ENCODE data around the gene DHRS7C. TPM values are rescaled to one million over a fixed set of nuclear protein-coding genes. Genes with fewer than 3 reads are reported as not detected.

DHRS7C gene
- total RNA-seq, 1 experiment from 2014 or later: not detected

DNA sequence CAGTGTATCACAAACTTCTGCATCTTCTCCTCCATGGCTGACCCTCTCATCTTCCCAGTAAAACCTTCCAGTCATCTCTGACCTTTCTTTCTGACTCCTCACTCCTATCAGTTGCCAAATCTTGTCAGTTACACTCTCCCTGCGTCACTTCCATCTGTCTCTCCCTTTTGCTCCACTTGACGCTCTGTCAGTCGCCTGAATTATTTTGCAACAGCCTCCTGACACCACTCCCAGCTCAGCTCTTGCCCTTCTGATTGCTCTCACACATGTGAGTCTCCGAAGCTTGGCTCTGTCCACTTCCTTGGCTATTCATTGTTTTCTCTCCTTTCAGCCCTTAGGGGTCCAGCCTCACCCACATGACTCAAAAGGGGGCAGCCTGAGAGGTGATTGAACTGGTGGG lies 27.7 kb downstream of the DHRS7C start:
- H3K27me3 ChIP-seq (ENCODE audit: control insufficient read depth, insufficient read depth, low read length): no peaks in the 10 kb centered on the region
- H3K36me3 ChIP-seq (replicated peaks; ENCODE audit: control insufficient read depth, insufficient read depth, low read length): no peaks in the 10 kb centered on the region
- no peak for DNase-seq

DNA sequence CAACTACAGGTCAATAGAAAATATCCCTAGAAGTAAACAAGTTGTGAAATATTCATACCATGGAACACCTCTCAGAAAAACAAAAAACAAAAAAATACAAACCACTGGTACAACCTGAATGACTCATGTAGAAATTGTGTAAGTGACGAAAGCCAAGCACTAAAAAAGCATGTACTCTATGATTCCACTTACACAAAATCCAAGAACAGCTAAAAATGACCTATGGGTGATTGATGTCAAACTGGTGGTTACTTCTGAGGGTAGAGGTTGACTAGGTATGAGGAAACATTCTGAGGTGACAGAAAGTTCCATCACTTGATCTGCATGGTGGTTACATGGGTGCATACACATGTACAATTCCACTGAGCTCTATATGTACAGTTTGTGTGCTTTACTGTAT lies 31.1 kb downstream of the DHRS7C start:
- DNase-seq: no peak
- Histone ChIP-seq H3K4me3 (ENCODE audit: insufficient read depth, low read depth, low read length) (no peak overlapping the region), H3K27me3 (ENCODE audit: control insufficient read depth, insufficient read depth, low read length) (no peaks in the 10 kb centered on the region), H3K36me3 (replicated peaks; ENCODE audit: control insufficient read depth, insufficient read depth, low read length) (no peaks in the 10 kb centered on the region)

More for the DNA sequence above, 27.7 kb downstream of the DHRS7C start:
- H3K4me3 ChIP-seq (ENCODE audit: insufficient read depth, low read depth, low read length): no peak overlapping the region

- Histone ChIP-seq H3K27me3 (ENCODE audit: control insufficient read depth, insufficient read depth, low read length) (no peaks in the 10 kb centered on the region), H3K4me3 (ENCODE audit: insufficient read depth, low read depth, low read length) (no peak overlapping the region), H3K36me3 (replicated peaks; ENCODE audit: control insufficient read depth, insufficient read depth, low read length) (no peaks in the 10 kb centered on the region)
- no peak for DNase-seq
Observed at GRCh38 chr17:9755083-9755482, 36.3 kb downstream of the DHRS7C start.

- H3K27me3 ChIP-seq (ENCODE audit: control insufficient read depth, insufficient read depth, low read length): no peaks in the 10 kb centered on the region
- H3K4me3 ChIP-seq (ENCODE audit: insufficient read depth, low read depth, low read length): no peak overlapping the region
- H3K36me3 ChIP-seq (replicated peaks; ENCODE audit: control insufficient read depth, insufficient read depth, low read length): no peaks in the 10 kb centered on the region
- DNase-seq: no peak
Observed at GRCh38 chr17:9750524-9750923, 40.9 kb downstream of the DHRS7C start.

DNA sequence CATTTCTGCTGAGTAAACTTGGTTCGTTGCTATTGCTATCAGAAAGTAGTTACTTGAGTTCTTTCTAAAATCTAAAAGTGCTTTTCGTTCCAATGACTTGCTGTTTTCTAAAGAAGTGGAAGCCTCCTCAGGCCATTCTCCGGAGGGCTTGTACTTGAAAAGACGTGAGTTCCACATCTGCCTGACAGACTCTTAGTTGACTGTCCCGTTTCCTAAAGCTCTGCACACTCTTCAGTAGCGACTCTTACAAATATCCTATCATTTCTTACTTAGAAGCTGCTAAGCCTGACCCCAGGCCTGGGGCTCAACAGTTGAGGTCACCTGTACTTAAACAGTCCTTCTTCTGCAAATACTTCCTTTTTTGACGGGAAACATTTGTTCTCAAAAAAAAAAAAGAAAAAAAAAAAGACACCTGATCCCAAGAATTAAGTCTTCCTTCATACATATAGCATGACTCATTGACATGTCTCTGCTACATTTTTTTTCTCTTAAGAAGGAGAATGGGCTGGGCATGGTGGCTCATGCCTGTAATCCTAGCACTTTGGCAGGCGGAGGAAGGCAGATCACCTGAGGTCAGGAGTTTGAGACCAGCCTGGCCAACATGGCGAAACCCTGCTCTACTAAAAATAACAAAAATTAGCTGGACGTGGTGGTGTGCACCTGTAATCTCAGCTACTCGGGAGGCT lies 61.5 kb downstream of the DHRS7C start:
- H3K4me3 ChIP-seq (ENCODE audit: insufficient read depth, low read depth, low read length): no peak overlapping the region
- no peaks in the 10 kb centered on the region; the same call in 1 of the 2 replicates for H3K27me3 ChIP-seq (ENCODE audit: control insufficient read depth, insufficient read depth, low read length)
- no peaks in the 10 kb centered on the region for H3K36me3 ChIP-seq (replicated peaks; ENCODE audit: control insufficient read depth, insufficient read depth, low read length)
- no peak for DNase-seq

- peak; percentile 76 for DNase-seq
- Histone ChIP-seq H3K36me3 (replicated peaks; ENCODE audit: control insufficient read depth, insufficient read depth, low read length) (no peaks in the 10 kb centered on the region), H3K27me3 (ENCODE audit: control insufficient read depth, insufficient read depth, low read length) (no peaks in the 10 kb centered on the region; the same call in 1 of the 2 replicates), H3K4me3 (ENCODE audit: insufficient read depth, low read depth, low read length) (no peak overlapping the region)
Observed at GRCh38 chr17:9729034-9729650, 62.2 kb downstream of the DHRS7C start.

- DNase-seq: peak; percentile 23
- Histone ChIP-seq H3K27me3 (ENCODE audit: control insufficient read depth, insufficient read depth, low read length) (no peaks in the 10 kb centered on the region; the same call in 1 of the 2 replicates), H3K36me3 (replicated peaks; ENCODE audit: control insufficient read depth, insufficient read depth, low read length) (no peaks in the 10 kb centered on the region), H3K4me3 (ENCODE audit: insufficient read depth, low read depth, low read length) (no peak overlapping the region)
Observed at GRCh38 chr17:9728564-9728963, 62.8 kb downstream of the DHRS7C start.

DNA sequence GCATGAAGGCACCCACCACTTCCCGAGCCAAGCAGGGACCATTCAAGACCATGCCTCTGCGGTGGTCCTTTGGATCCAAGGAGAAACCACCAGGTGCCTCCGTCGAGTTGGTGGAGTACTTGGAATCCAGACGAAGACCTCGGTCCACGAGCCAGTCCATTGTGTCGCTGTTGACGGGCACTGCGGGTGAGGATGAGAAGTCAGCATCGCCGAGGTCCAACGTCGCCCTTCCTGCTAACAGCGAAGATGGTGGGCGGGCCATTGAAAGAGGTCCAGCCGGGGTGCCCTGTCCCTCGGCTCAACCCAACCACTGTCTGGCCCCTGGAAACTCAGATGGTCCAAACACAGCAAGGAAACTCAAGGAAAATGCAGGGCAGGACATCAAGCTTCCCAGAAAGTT lies 63.4 kb downstream of the DHRS7C start:
- no peaks in the 10 kb centered on the region; the same call in 1 of the 2 replicates for H3K27me3 ChIP-seq (ENCODE audit: control insufficient read depth, insufficient read depth, low read length)

GRCh38 chr17:9726291-9726690 lies 65.1 kb downstream of the DHRS7C start:
- H3K4me3 ChIP-seq (ENCODE audit: insufficient read depth, low read depth, low read length): no peak overlapping the region
- DNase-seq: no peak
- H3K36me3 ChIP-seq (replicated peaks; ENCODE audit: control insufficient read depth, insufficient read depth, low read length): no peaks in the 10 kb centered on the region
- no peaks in the 10 kb centered on the region; the same call in 1 of the 2 replicates for H3K27me3 ChIP-seq (ENCODE audit: control insufficient read depth, insufficient read depth, low read length)

More for the DNA sequence above, 63.4 kb downstream of the DHRS7C start:
- Histone ChIP-seq H3K4me3 (ENCODE audit: insufficient read depth, low read depth, low read length) (no peak overlapping the region), H3K36me3 (replicated peaks; ENCODE audit: control insufficient read depth, insufficient read depth, low read length) (no peaks in the 10 kb centered on the region)
- no peak for DNase-seq

- Histone ChIP-seq H3K4me3 (ENCODE audit: insufficient read depth, low read depth, low read length) (no peak overlapping the region), H3K36me3 (replicated peaks; ENCODE audit: control insufficient read depth, insufficient read depth, low read length) (no peaks in the 10 kb centered on the region), H3K27me3 (ENCODE audit: control insufficient read depth, insufficient read depth, low read length) (no peaks in the 10 kb centered on the region; the same call in 1 of the 2 replicates)
- DNase-seq: peak; percentile 23
Observed at GRCh38 chr17:9725575-9725974, 65.8 kb downstream of the DHRS7C start.

Other genes starting within 250 kb of the DHRS7C start
- gene STX8, start 215.8 kb downstream of the DHRS7C start, total RNA-seq (2014; rRNA removed; shearing (Covaris generic)): 51.8 and 63.1 TPM in 2 replicates
- gene CFAP52, start 214.9 kb downstream of the DHRS7C start, total RNA-seq (2014; rRNA removed; shearing (Covaris generic)): not detected in 2 replicates
- 4.5 and 5.0 TPM in 2 replicates for gene USP43, start 146.1 kb downstream of the DHRS7C start, total RNA-seq (2014; rRNA removed; shearing (Covaris generic))
- not detected in 2 replicates for gene GSG1L2, start 30.5 kb upstream of the DHRS7C start, total RNA-seq (2014; rRNA removed; shearing (Covaris generic))
- not detected in 2 replicates for gene GLP2R, start 34.3 kb upstream of the DHRS7C start, total RNA-seq (2014; rRNA removed; shearing (Covaris generic))
- not detected in 2 replicates for gene RCVRN, start 113.7 kb upstream of the DHRS7C start, total RNA-seq (2014; rRNA removed; shearing (Covaris generic))

Measured in H7 (cell line).